Activated T-cell treated with anti-CD3 and anti-CD28 coated beads for 4 hours (primary cell): ENCODE data around the gene TLE1.
"Not testable (repeated sequence)": the region's sequence is repeated elsewhere in the genome, so short reads cannot be mapped to it uniquely, and the experiment has no call there.

Experiments
- DNase-seq: peaks from one replicate; pipeline ENCODE4 v3.0.0-alpha.2; 2020

Gene TLE1

GRCh38 chr9:81689343-81690175 lies at the start of gene TLE1:
TLE1 (minus strand) TSS chr9:81689547; CDS start chr9:81688240, 1,307 bp downstream.
- DNase-seq: peak; percentile 58

- no peak for DNase-seq
Observed at GRCh38 chr9:81737871-81738507, 48.6 kb upstream of the TLE1 start.

- not testable (repeated sequence) for DNase-seq
Observed at GRCh38 chr9:81730498-81730897, 41.2 kb upstream of the TLE1 start.

- DNase-seq: no peak
Observed at GRCh38 chr9:81729135-81729534, 39.8 kb upstream of the TLE1 start.

- DNase-seq: no peak
Observed at GRCh38 chr9:81724242-81724889, 35.0 kb upstream of the TLE1 start.

- DNase-seq: no peak
Observed at GRCh38 chr9:81722277-81722676, 32.9 kb upstream of the TLE1 start.

GRCh38 chr9:81720450-81721086 lies 31.2 kb upstream of the TLE1 start:
- no peak for DNase-seq

- no peak for DNase-seq
Observed at GRCh38 chr9:81719972-81720371, 30.6 kb upstream of the TLE1 start.

GRCh38 chr9:81718244-81718643 lies 28.9 kb upstream of the TLE1 start:
- DNase-seq: no peak

- DNase-seq: no peak
Observed at GRCh38 chr9:81717747-81718077, 28.4 kb upstream of the TLE1 start.

- no peak for DNase-seq
Observed at GRCh38 chr9:81717061-81717746, 27.9 kb upstream of the TLE1 start.

GRCh38 chr9:81716409-81716808 lies 27.1 kb upstream of the TLE1 start:
- no peak for DNase-seq

GRCh38 chr9:81705578-81705977 lies 16.2 kb upstream of the TLE1 start:
- no peak for DNase-seq

GRCh38 chr9:81694541-81694940 lies 5.2 kb upstream of the TLE1 start:
- DNase-seq: no peak

GRCh38 chr9:81693671-81694378 lies 4.5 kb upstream of the TLE1 start:
- DNase-seq: no peak

GRCh38 chr9:81690251-81690851 lies 1.0 kb upstream of the TLE1 start:
- DNase-seq: no peak

GRCh38 chr9:81689093-81689342 lies 329 bp downstream of the TLE1 start:
- not testable (repeated sequence) for DNase-seq

- DNase-seq: not testable (repeated sequence)
Observed at GRCh38 chr9:81688262-81689092, 870 bp downstream of the TLE1 start.

- DNase-seq: no peak
Observed at GRCh38 chr9:81687521-81688261, 1.7 kb downstream of the TLE1 start.
